Fibroblast of skin of back (primary cell): ENCODE results near the gene GALNT1.

Experiments
- DNase-seq: peaks from one replicate; pipeline ENCODE4 v3.0.0-alpha.2; 2013

The GALNT1 gene

DNA sequence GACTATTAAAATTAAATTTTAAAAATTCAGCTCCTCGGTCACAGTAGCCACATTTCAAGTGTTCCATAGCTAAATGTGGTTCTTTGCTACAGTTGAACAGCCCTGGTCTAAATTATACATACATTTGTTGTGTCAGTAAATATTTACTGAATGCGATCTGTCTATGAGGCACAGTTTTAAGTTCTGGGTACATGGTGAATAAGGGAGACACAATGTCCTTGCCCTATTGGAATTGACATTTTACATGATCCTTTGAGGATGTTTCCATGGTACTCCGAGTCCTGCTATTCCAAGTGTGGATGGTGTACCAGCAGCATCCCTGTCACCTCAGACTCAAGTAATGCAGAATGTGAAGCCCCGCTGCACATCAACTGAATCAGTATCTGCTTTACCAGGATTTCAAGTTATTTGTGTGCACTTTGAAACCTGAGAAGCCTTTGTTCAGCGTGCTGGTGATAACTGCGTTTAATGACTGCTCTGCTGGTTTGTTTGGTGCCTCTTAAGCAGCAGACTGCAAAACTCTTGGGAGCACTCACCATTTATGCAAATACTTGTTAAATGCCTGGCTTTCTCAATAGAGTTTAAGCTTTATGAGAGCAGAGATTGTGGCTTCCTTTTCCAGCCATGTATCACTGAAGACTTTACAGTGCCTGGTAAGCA lies 1.5 kb downstream of the GALNT1 start:
- peak; percentile 28 for DNase-seq

DNA sequence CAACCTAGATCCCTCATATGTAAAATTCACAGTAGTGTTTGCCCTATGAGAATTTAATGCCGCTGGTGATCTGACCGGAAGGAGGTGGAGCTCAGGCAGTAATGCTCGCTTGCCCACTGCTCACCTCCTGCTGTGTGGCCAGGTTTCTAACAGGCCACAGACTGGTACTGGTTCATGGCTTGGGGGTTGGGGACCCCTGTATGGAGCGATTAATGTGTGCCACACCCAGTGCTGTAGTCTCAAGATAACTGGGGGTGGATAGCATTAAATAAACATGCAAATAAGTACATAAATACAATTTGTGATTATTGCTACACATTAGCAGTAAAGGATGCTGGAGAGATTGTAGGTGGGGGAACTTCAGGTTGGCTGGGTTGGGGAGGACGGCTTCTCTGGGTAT lies 3.2 kb downstream of the GALNT1 start:
- no peak for DNase-seq

DNA sequence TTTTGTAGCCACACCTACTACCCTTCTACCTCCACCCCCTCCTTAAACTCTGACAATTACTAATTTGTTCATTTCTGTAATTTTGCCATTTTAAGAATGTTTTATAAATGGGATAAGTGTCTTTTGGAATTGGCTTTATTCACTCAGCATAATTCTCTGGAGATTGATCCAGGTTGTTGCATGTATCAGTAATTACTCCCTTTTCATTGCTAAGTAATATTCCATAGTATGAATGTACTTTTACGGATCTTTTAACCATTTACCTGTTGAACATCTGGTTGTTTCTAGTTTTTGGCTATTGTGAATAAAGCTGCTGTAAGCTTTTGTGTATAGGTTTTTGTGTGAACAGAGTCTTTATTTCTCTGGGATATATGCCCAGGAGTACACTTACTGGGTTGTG lies 4.1 kb downstream of the GALNT1 start:
- DNase-seq, result no peak

DNA sequence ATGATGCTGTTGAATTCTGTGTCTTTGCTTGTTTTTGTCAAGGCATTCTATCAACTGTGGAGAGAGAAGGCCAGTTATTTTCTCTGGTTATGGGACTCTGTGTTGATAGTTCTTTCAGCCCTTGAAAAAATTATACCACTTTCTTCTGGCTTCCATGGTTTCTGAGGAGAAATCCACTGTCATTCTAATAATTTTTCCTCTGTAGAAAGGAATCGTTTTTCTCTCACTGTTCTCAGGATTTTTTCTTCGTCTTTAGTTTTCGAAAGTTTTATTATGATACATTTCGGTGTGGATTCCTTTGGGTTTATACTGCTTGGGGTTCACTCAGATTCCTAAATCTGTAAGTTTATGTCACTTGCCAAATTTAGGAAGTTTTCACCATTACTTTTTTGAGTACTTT lies 6.6 kb downstream of the GALNT1 start:
- no peak for DNase-seq

DNA sequence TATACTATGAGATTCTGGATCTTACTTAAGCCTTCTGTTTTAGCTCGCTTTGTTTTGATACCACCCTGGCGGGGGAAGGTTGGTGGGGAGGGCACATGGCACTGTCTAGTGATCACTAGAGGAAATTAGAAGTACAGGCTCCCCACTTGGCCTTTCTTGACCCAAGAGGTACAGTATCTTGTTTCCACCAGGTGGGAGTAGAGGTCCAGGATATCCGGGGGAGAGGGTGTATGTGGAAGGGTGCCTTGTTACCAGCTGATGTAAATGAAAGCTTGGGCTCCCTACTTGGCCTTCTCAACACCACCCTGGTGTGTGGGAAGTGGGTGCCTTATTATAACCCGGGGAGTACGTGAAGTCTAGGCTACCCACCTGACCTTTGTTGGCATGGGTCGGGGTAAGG lies 7.5 kb downstream of the GALNT1 start:
- no peak for DNase-seq

DNA sequence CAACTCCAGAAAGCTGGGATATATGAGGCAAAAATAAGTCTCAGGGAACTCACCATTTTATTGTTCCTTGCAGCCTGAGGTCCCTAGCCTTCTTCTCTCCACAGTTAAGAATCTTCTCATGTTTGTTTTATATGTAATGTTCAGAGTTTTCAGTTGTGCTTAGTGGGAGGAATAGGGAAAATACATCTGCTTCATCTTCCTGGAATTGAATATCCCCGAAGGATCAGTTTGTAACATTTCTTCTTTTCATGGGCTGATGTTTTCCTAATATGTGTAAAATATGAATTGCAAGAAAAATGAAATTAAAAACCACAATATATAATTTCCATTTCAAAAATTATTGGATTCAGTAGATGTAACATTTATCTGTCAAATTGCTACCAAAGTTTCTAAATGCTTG lies 8.0 kb downstream of the GALNT1 start:
- no peak for DNase-seq

DNA sequence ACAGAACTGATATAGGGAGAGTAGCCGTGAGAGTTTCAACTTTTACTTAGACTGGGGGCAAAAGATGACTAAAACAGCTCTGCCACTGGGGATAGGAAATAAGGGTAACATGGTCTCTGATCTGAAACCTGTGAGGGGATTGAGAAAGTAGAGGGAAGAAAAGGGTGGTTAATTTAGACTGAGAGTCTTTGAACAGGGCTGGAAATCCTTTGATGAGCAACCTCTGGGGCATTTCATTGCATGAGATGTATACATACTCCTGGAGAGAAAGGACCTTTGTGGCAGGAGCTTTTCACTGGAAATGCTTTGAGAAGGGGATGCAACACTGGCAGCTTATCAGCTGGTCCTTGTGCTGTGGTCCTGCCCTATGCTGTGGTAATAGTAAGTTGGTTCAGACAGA lies 9.4 kb downstream of the GALNT1 start:
- peak; percentile 25 for DNase-seq

DNA sequence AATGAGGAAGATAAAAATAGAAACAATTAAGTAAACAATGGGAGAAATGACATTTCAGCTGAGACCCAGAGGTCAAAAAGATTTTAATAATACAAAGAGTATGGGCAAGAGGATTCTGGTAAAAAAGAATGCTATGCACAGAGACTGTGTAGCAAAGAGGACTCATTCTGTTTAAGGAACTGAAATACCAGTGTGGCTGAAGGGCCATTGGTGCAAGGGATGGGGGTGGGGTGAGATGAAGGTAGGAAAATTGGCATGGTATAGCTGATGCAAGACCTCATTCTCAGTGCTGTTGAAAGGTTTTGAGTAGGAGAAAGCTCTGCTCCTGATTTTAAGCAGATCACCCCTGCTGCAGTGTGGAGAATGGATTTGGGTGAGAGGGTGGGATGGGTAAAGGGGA lies 10.8 kb downstream of the GALNT1 start:
- DNase-seq, result no peak

DNA sequence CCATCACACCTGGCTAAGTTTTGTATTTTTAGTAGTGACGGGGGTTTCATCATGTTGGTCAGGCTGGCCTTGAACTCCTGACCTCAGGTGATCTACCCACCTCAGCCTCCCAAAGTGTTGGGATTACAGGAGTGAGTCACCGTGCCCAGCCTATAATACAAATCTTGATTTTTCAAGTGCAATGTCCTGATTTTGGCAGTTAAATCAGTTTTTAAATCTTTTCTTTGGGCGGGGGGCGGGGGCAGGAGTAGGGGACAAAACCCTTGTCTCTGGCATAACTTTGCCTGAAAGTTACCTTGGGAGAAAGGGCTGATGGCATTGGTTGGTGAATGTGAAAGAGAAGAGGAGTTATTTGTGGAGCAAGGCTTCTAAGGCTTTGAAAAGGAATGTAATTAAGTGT lies 12.3 kb downstream of the GALNT1 start:
- no peak for DNase-seq

DNA sequence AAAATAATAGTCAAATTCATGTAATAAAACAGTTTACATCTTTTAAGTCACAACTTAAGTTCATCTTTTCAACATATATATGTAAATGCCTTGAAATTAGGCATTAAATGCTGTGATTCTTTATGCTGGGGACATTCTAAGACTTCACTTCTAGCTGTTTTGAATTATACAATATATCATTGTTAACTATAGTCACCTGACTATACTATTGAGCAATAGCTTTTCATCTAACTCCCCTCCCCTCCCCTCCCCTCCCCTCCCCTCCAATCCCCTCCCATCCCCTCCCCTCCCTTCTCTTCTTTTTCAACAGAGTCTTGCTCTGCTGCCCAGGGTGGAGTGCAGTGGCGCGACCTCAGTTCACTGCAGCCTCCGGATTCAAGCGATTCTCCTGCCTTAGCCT lies 16.2 kb downstream of the GALNT1 start:
- no peak for DNase-seq

DNA sequence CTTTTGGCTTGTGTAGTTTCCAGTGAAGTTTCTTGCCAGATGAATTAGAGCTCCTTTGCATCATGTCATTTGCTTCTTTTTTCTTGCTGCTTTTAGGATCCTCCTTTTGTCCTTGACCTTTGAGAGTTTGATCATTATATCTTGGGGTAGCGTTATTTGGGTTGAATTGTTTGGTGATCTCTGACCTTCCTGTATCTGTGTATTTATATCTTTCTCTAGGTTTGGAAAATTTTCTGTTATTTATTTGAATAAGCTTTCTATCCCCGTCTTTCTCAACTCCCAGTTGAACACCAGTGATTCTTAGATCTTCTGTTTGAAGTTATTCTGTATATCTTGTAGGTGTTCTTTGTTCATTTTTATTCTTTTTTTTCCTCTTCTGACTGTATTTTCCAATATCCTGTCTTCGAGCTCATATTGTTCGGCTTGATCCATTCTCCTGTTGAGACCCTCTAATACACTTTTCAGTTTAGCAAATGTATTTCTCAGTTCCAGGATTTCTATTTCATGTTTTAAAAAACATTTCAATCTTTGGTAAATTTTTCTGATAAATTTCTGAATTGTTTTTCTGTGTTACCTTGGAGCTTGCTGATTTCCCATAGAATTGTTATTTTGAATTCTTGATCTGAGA lies 20.8 kb downstream of the GALNT1 start:
- DNase-seq, result no peak

DNA sequence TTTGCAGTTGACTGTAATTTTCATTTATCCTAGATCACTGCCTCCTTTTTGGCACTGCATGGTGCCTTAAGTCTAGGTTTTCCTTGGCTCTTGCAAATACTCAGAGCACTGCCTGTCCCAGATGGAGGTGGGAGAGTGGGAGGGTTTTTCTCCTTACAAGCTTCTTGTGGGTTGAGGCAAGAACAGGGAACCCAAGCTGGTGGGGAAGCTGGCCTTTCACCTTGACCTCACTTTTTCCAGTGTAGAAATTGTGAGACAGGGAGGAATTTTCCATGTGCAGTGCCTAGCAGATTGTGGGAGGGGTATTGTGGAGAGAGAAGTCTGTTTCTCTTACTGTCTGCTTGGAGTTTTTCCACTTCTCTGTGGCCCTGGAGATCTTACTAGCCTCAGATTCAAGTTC lies 21.5 kb downstream of the GALNT1 start:
- DNase-seq, result no peak

DNA sequence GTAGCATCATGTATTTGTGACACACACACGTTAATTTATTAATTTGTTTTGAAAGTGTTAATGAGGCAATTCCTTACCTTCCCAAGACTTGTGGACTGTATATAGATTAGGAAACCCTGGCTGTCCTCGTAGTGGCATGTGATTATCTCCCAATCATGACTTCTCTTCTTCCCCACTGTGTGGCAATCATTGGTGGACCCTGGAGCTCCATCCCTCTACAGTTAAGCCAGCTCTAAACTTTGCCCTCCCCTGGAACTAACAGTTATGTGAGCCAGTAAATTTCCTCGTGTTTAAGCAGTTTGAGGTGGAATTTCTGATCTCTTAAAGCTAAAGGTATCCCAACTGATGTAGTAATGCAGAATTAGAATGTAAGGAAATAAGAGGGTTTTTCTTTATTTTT lies 22.0 kb downstream of the GALNT1 start:
- no peak for DNase-seq

DNA sequence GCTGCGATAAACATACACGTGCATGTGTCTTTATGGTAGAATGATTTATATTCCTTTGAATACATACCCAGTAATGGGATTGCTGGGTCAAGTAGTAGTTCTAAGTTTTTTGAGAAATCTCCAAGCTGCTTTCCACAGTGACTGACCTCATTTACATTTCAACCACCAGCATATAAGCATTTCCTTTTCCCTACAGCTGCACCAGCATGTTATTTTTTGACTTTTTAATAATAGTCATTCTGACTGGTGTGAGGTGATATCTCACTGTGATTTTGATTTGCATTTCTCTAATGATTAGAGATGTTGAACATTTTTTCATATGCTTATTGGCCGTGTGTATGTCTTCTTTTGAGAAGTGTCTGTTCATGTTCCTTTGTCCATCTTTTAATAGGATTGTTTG lies 22.8 kb downstream of the GALNT1 start:
- DNase-seq, result no peak

DNA sequence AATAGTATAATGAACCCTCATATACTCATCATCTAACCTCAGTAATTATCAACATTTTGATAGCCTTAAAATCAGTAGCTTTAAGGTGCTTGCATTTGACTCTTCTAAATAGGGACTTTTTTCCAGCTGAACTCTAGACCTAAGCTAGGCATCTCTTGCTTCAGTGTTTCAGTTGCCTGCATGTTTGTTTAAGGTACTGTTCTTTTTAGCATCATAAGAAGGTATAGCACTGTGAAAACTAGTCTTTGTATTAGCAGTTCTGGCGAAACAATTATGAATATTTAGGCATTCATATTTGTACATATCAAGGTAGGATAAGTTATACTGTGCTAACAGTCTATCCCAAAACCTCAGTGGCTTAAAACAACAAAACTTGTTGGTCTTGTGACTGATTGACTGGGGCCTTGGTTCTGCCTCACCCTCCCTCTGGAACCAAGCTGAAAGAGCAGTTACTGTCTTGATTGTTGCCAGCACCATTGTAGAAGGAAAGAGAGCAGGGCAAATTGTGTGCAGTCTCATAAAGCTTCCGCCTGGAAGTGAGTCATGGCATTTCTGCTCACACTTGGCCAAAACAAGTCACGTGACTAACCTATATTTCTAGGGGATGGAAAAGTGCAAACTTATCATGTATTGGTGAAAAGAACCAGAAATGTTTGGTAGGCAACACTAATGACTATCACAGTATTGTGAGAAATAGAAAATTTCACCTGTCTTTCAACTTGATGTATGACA lies 24.3 kb downstream of the GALNT1 start:
- DNase-seq, result peak; percentile 23

DNA sequence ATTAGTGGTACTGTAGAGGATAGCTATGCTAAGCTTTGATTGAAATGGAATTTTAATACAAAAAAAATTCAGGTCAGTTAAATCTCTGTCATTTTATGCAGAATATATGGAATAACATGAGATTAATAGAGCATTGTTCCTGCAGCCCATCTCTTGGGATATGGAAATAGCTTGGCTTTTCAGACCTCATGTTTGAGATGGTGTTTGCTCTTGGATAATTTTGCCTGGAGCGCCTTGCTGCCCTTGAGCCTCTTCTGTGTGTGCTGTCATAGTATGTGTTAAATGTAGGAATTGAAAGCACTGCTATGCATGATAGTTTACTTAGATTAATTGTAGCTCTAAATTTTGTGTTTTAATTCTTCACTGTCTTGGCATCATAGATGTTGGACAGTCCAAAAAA lies 27.7 kb downstream of the GALNT1 start:
- no peak for DNase-seq

DNA sequence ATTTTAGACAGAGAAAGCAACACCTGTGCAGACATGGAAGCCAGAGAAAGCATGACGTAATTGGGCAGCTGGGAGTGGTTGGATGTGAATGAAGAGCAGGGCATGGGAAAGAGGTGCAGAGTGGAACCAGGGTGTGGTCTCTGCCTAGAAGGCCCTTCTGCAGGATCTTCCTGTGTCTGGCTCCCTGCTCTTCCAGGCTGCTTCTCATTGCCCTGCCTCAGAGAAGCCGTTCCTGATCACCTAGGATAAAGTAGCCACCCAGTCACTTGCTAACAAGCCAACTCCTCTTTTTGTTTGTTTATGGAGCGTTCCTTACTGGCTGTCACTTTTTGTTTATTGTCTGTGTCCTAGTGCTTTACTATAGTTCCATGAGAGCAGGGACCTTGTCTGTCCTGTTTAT lies 28.5 kb downstream of the GALNT1 start:
- no peak for DNase-seq

DNA sequence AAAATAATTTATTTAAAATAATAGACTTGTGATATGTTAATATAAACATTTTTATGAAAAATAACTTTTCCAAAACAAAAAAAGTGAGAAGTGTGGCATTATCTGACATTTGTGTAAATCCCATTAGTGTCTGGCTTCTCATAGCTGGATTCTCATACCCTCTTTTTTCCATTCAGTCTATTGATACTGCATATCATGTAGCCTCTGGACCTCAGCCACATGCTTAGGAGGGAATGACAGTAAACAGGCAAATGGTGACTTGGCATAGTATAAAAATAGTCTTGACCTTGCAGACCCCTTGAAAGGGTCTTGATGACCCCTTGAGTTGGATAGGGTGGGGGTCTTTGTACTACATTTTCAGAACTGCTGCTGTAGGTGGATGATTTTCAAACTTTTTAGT lies 29.2 kb downstream of the GALNT1 start:
- DNase-seq, result no peak

DNA sequence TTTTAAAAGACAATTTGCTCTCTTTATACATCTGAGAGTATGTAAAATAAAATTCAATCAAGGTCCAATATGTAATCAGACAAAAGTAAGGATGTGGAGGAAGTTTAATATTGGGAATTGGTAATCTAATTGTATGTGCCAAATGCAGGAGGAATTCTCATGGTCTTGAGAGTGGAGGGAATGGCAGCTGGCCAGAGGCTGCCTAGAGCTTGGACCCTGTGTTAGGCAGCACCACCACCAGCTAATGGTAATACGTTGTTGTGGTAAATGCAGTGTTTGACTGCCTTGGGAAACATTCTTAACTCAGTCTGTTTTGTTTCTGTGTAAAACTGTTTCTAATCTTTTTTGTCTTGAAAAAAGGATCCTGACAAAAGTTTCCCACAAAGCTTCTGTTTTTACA lies 30.0 kb downstream of the GALNT1 start:
- DNase-seq, result no peak

DNA sequence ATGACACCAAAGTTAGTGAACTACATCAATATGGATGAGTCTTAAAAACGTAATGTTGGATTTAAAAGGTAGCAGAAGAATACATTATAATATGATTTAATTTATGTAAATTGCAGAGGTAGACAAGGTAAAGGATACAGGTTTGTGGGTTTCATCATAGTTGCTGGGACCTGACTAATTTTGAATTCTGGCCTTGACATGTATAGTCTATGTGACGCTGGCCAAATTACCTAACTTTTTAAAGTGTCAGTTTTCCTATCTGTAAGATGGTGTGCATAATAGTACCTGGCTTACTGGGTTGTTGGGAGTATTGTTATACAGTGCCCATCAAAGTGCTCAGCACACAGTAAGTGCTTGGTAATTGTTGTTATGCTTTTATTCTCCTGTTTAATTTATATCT lies 34.5 kb downstream of the GALNT1 start:
- no peak for DNase-seq

DNA sequence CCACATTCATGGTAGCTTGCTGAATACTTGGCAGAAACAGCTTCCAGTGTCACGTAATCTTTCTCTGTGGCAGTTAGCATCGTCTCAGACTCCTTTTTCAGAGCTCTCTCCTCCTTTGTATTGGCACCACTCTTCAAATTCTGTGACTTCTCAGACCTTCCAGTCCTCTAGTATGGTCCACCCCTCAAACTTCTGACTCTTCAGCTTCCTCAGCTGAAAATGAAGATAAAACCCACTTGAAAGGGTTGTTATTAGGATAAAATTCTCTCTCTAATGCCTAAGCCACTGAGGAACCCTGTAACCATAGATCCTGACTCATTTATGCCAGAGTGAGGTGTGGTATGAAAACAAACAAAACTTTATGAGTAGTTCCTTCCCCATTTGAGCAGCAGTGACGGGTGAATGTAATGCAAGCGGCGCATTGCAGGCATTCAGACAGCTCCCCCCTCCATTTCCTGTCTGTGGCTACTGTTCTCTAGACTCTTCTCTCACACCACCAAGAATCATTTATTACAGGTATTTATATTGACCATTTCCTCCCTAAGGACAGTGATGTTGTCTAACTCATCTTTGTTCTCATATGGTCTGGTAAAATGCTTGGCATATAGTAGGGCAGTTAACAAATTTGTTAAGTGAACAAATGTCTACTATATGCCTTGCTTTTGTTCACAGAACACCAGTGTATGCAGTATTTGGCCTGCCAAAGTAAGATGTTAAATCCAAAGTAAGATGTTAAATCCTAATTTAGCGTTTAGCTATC lies 35.3 kb downstream of the GALNT1 start:
- DNase-seq, result peak; percentile 95

DNA sequence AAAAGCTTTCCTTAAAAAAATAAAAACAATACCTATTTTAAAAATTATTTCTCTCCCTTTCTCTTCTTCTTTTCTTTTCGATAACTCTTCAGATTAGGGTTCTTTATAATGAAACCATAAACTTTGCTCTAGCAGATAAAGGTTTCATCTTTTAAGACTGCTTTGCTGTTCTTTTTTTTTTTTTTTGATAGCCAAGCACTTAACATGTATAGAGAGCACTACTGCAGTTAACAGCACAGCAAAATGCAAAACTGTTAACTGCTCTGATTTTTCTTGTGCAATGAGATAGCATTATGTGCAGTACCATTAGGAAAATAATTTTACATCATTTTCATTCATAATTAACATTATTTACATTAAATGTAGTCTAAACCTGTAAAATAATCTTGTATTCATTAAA lies 36.3 kb downstream of the GALNT1 start:
- no peak for DNase-seq

DNA sequence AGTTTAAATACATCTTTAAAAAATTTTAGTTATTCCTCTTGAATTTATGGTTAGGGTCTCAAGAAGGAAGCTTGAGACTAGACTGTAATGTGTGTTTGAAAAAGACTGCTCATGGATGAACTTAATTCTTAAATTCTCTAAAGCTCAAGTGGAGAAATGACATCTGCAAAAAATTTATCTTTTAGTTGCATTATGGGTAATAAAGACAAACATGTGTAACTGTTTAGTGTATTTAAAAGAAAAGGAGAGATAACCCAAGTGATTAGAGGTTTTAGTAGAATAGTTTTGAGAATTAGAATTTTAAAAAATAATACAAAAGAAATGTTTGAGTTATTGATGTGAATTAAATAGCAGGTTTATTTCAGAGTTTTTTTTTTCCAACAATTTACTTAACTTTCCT lies 36.7 kb downstream of the GALNT1 start:
- DNase-seq, result no peak

DNA sequence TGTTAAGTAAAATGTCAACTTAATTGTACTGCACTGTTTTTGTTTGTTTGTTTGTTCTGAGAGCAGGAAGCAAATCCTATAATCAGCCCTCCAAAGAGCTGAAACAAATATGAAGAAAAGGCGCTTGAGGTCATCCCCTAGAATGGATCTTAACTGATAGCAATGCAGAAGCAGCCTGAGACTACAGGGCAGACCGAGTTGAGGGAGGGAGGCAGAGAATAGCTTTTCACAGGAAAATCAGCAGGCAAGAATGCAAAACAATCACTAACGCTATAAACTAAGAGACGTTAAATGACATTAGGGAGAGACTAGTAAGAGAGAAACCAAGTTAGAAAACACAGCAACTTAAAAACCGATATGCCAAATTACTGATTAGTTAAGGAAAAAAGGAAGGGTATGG lies 37.2 kb downstream of the GALNT1 start:
- peak; percentile 47 for DNase-seq
